ENCODE measurements around the gene FBRSL1.

Gene FBRSL1

GRCh38 chr12:132493482-132494178, 3.7 kb downstream of the FBRSL1 start:
- no peak for TF ChIP-seq CTCF (IDR thresholded peaks at IDR 0.05; ENCODE audit: unreplicated experiment in 3 of 3)
- H3K27me3 Mint-ChIP-seq (ENCODE audit: low read depth) = peaks cover 4% of the 10 kb centered on the region
- H3K9me3 Mint-ChIP-seq = no peaks in the 10 kb centered on the region
- H3K4me1 Mint-ChIP-seq = peaks cover 43% of the 10 kb centered on the region
- H3K27ac Mint-ChIP-seq = peak overlapping the region in 1 of 3 experiments; percentile 72
- peak overlapping the region; percentile 64 to 75 (median 67) for H3K4me3 Mint-ChIP-seq
- no peaks in the 10 kb centered on the region for H3K36me3 Mint-ChIP-seq (ENCODE audit: low read depth)

DNA sequence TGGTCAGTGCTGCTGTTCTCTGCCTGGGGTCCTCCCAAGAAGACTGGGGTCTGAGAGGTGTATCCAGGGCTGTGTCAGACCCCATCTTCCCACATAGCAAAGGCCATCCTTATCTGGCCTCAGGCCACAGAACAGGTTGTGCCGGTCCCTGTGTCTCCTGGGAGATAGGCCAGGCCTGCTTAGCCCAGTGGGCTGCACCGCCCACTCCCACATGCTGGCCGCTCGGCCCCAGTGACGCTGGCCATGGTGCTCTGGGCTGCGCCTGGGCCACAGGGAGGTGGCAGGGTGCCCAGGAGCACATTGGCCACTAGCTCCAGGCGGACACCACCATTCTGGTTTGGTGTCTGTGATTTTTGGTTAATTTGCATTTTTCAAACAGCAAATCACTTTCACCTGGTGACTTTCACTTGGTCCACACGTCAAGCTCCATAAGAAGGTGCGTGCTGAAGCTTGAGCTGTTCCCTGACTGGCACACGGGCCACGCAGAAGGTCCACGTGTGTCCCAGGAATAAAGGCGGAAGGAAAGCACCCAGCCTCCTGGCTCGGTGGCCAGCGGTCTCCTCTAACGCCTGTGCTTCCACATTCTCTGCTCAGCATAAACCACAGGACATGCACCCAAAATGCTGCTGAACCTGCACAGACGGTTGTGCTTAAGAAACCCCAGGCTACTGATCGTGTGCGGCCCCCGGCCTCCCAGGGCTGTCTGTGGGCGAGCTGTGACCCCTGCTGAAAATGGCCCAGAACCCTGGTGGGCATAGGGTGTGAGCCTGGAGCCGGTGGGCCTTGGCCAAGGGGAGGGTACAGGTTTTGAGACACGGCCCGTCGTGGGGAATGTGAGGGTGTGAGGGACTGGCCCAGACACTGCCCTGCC, 4.6 kb downstream of the FBRSL1 start:
- no peaks in the 10 kb centered on the region for H3K9me3 Mint-ChIP-seq
- H3K27me3 Mint-ChIP-seq (ENCODE audit: low read depth) = no peaks in the 10 kb centered on the region
- H3K36me3 Mint-ChIP-seq (ENCODE audit: low read depth) = no peaks in the 10 kb centered on the region
- H3K4me3 Mint-ChIP-seq = peak overlapping the region; percentile 48 to 75 (median 67)
- peaks cover 43% of the 10 kb centered on the region for H3K4me1 Mint-ChIP-seq
- TF ChIP-seq CTCF (IDR thresholded peaks at IDR 0.05; ENCODE audit: unreplicated experiment in 3 of 3) = no peak
- H3K27ac Mint-ChIP-seq = peak overlapping the region in 2 of 3 experiments; percentile 29 to 72

- H3K4me1 Mint-ChIP-seq = peaks cover 43% of the 10 kb centered on the region
- H3K36me3 Mint-ChIP-seq (ENCODE audit: low read depth) = no peaks in the 10 kb centered on the region
- no peak overlapping the region for H3K4me3 Mint-ChIP-seq
- no peak for TF ChIP-seq CTCF (IDR thresholded peaks at IDR 0.05; ENCODE audit: unreplicated experiment in 3 of 3)
- no peaks in the 10 kb centered on the region for H3K9me3 Mint-ChIP-seq
- peak overlapping the region in 1 of 3 experiments; percentile 29 for H3K27ac Mint-ChIP-seq
- H3K27me3 Mint-ChIP-seq (ENCODE audit: low read depth) = no peaks in the 10 kb centered on the region
Measured at GRCh38 chr12:132495165-132495544, 5.2 kb downstream of the FBRSL1 start.

DNA sequence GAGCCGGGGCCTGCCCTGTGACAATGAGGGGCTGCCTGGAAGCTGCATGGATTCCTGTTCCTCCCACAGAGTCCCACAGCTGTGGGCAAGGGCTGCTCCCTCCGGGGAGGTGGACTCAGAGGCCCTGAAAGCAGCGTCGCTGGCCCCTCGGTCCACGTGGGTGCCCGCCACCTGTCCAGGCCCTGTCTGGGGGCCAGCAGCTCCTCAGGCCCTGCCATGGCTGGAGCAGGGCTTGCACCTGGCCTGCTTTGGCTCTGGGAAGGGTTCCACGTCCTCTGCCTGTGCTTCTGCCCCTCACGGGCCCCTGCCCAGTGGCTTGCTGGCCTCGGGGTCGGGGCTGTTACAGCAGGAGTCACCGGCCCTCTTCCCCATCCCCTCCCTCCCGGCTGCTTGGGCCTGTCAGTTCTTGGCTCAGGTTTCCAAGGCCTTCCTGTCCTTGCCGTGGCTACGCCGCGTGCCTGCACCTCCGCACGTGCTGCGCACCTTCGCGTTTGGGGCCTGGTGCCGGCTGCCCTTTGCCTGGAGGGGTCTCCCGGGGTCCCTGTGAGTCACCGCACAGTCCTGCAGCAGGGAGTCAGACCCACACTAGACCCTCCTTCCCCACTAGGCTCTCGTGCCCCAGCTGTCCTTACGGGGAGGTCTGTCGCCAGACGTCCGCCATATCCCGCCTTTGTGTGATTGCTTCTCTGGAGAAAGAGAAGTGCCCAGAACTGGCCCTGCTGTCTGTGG, 5.8 kb downstream of the FBRSL1 start:
- Mint-ChIP-seq H3K27ac (no peak overlapping the region), H3K4me1 (peaks cover 43% of the 10 kb centered on the region), H3K27me3 (ENCODE audit: low read depth) (no peaks in the 10 kb centered on the region), H3K4me3 (peak overlapping the region in 1 of 3 experiments; percentile 51), H3K36me3 (ENCODE audit: low read depth) (no peaks in the 10 kb centered on the region), H3K9me3 (no peaks in the 10 kb centered on the region)
- TF ChIP-seq CTCF (IDR thresholded peaks at IDR 0.05; ENCODE audit: unreplicated experiment in 3 of 3) = no peak

GRCh38 chr12:132496358-132496669, 6.4 kb downstream of the FBRSL1 start:
- Mint-ChIP-seq H3K27me3 (ENCODE audit: low read depth) (no peaks in the 10 kb centered on the region), H3K4me1 (peaks cover 40% of the 10 kb centered on the region), H3K9me3 (no peaks in the 10 kb centered on the region), H3K27ac (peak overlapping the region in 1 of 3 experiments; percentile 35), H3K36me3 (ENCODE audit: low read depth) (no peaks in the 10 kb centered on the region), H3K4me3 (peak overlapping the region in 2 of 3 experiments; percentile 36 to 51)
- no peak for TF ChIP-seq CTCF (IDR thresholded peaks at IDR 0.05; ENCODE audit: unreplicated experiment in 3 of 3)
